Colonic mucosa (tissue), 4 donors: Measurements from ENCODE around the gene RAP1GAP2. TPM values are rescaled to one million over a fixed set of nuclear protein-coding genes. Genes with fewer than 3 reads are reported as not detected.

Source experiments
- DNase-seq: peaks from one replicate; pipeline ENCODE4 v3.0.0-alpha.2; 2020
- H3K27ac ChIP-seq: fragments of 200-600 bp; one replicate; pipeline ENCODE4 v1.8.0; 2021
- H3K27me3 ChIP-seq: fragments of 200-600 bp; one replicate; pipeline ENCODE4 v1.8.0; 2021
- H3K36me3 ChIP-seq: fragments of 200-600 bp; one replicate; pipeline ENCODE4 v1.8.0; 2021
- H3K4me1 ChIP-seq: fragments of 200-600 bp; one replicate; pipeline ENCODE4 v1.8.0; 2021; ENCODE audit warnings: mild to moderate bottlenecking
- H3K4me3 ChIP-seq: fragments of 200-600 bp; one replicate; pipeline ENCODE4 v1.8.0; 2021
- H3K9ac ChIP-seq, 2 donors: one replicate each; pipeline ENCODE4 v1.7.0; 2013; ENCODE audit warnings: control low read depth in 2 of 2, low read depth in 2 of 2, low read length in 2 of 2
- H3K9me3 ChIP-seq: fragments of 200-600 bp; one replicate; pipeline ENCODE4 v1.8.0; 2021
- CTCF ChIP-seq: fragments of 200-600 bp; IDR thresholded peaks from one replicate; pipeline ENCODE4 v1.8.0; 2022; ENCODE audit warnings: antibody characterized with exemption, mild to moderate bottlenecking
- intact Hi-C: fragments of 100-400 bp; cut with DNase I; formaldehyde crosslinking; loops from one replicate; pipeline ENCODE4 v1.14.1; 2022
- total RNA-seq, 2 donors: library from RNA; stranded (reverse); fragmentation: NEBNext Ultra II Directional in 1 of 2; extraction: Animal tissue kit (Norgen Biotek cat#: 25700) in 1 of 2; gene quantifications; one replicate each; pipeline ENCODE4 v1.2.1, GENCODE V29; 2021
- donor health status: healthy.
- donor health status: DM: no; HTN: no; CAD: no.
- donor health status: DM: no; HTN: no; CAD: no.

Gene RAP1GAP2
- total RNA-seq, 2 donors from 2014 or later, result 45.2 to 45.4 TPM

- TF ChIP-seq CTCF, result no peak
- H3K36me3 ChIP-seq, result no peaks in the 10 kb centered on the region
- DNase-seq, result peak; percentile 38
- intact Hi-C loops, result no loop called here
- H3K9ac ChIP-seq, result peak overlapping the region; percentile 39 to 61
- no peaks in the 10 kb centered on the region for H3K27me3 ChIP-seq
- no peaks in the 10 kb centered on the region for H3K9me3 ChIP-seq
- peaks cover 10% of the 10 kb centered on the region for H3K4me1 ChIP-seq
- H3K27ac ChIP-seq, result peak overlapping the region; percentile 8
- H3K4me3 ChIP-seq, result peak overlapping the region; percentile 32
Observed at GRCh38 chr17:2797226-2797625, 988 bp downstream of the RAP1GAP2 start.

- TF ChIP-seq CTCF, result no peak
- H3K4me1 ChIP-seq, result peaks cover 10% of the 10 kb centered on the region
- peak; percentile 91 for DNase-seq
- peak overlapping the region; percentile 8 for H3K27ac ChIP-seq
- H3K36me3 ChIP-seq, result no peaks in the 10 kb centered on the region
- peak overlapping the region; percentile 32 for H3K4me3 ChIP-seq
- intact Hi-C loops, result no loop called here
- H3K9me3 ChIP-seq, result no peaks in the 10 kb centered on the region
- no peaks in the 10 kb centered on the region for H3K27me3 ChIP-seq
- H3K9ac ChIP-seq, result peak overlapping the region in 1 of 2 donors; percentile 61
Observed at GRCh38 chr17:2797637-2798036, 1.4 kb downstream of the RAP1GAP2 start.

GRCh38 chr17:2798188-2798587 is 1.9 kb downstream of the RAP1GAP2 start:
- no peak overlapping the region for H3K4me3 ChIP-seq
- DNase-seq, result no peak
- H3K9ac ChIP-seq, result peak overlapping the region in 1 of 2 donors; percentile 61
- no peaks in the 10 kb centered on the region for H3K27me3 ChIP-seq
- H3K27ac ChIP-seq, result peak overlapping the region; percentile 8
- peaks cover 10% of the 10 kb centered on the region for H3K4me1 ChIP-seq
- intact Hi-C loops, result no loop called here
- H3K36me3 ChIP-seq, result no peaks in the 10 kb centered on the region
- H3K9me3 ChIP-seq, result no peaks in the 10 kb centered on the region
- TF ChIP-seq CTCF, result no peak

GRCh38 chr17:2798678-2799077 is 2.4 kb downstream of the RAP1GAP2 start:
- intact Hi-C loops, result no loop called here
- Histone ChIP-seq H3K9me3 (no peaks in the 10 kb centered on the region), H3K27ac (no peak overlapping the region), H3K4me3 (no peak overlapping the region), H3K36me3 (no peaks in the 10 kb centered on the region), H3K27me3 (no peaks in the 10 kb centered on the region), H3K4me1 (peaks cover 10% of the 10 kb centered on the region), H3K9ac (no peak overlapping the region)
- DNase-seq, result no peak
- TF ChIP-seq CTCF, result no peak

DNA sequence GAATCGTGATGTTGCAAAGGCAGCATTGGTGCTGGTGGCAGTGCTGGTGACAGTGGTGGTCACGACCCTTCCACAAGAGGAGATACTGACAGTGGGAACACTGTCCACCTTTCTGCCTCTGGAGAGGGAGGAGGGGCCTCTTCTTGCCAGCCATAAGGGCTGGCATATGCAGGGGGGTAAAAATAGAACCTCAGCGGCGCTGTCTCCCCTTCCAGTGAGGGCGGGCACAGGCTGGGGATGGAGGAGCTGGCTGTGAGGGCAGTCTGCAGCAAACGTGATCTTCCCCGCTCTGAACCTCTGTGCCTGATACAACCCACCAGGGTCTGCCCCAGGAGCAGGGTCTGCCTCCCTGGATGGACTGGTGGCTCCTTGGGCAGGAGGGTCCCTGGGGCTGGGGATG is 3.4 kb downstream of the RAP1GAP2 start:
- Histone ChIP-seq H3K4me3 (no peak overlapping the region), H3K36me3 (no peaks in the 10 kb centered on the region), H3K9me3 (no peaks in the 10 kb centered on the region), H3K4me1 (peaks cover 10% of the 10 kb centered on the region), H3K9ac (no peak overlapping the region), H3K27ac (no peak overlapping the region), H3K27me3 (no peaks in the 10 kb centered on the region)
- DNase-seq, result no peak
- TF ChIP-seq CTCF, result no peak
- intact Hi-C loops, result no loop called here

- no peaks in the 10 kb centered on the region for H3K27me3 ChIP-seq
- H3K9me3 ChIP-seq, result no peaks in the 10 kb centered on the region
- peaks cover 8% of the 10 kb centered on the region for H3K4me1 ChIP-seq
- intact Hi-C loops, result no loop called here
- no peaks in the 10 kb centered on the region for H3K36me3 ChIP-seq
- no peak overlapping the region for H3K4me3 ChIP-seq
- DNase-seq, result no peak
- H3K9ac ChIP-seq, result no peak overlapping the region
- no peak for TF ChIP-seq CTCF
- no peak overlapping the region for H3K27ac ChIP-seq
Observed at GRCh38 chr17:2800367-2800766, 4.1 kb downstream of the RAP1GAP2 start.
